ENCODE results near the gene NPFF.

NPFF gene

DNA sequence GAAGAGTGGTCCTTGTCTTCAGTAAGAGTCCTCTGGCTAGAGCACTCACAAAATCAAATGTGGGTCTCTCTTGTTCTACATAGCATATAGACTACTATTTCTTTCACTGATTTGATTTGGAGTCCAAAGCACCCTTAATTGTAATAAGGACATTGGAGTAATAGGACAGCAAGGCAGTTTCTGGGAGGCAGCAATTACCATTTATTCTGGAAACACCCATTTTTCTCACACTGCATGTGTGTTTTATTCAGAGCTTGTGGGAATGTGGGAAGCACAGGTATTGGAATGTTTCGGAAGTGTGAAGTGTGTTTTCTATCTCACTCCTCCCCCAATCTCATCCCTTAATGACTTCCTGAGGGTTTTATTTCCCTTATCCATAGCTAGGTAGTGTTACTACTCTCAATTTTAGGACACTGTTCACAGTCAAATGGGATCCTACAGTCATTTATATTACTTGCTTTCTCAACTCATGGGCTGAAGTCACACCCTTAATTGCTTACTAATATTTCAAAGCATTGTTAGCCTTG, 35.2 kb downstream of the NPFF start:
- DNase-seq, result no peak

GRCh38 chr12:53468282-53468681, 39.0 kb downstream of the NPFF start:
- DNase-seq, result no peak

DNA sequence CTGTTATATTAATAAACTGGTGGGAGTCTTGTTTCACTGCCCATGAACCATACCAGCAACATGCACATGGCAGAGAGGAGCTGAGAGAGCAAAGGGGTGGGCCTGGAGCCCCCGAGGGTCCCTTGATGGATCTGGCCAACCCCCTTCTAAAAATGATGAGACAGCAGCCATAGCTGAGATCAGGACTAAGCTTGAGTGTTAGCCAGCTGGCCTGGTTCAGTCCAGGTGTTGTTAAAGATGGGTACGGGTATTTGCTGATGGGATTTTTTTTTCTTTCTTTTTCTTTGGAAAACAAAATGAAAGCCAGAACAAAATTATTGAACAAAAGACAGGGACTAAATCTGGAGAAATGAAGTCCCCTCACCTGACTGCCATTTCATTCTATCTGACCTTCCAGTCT, 39.4 kb downstream of the NPFF start:
- DNase-seq, result no peak

DNA sequence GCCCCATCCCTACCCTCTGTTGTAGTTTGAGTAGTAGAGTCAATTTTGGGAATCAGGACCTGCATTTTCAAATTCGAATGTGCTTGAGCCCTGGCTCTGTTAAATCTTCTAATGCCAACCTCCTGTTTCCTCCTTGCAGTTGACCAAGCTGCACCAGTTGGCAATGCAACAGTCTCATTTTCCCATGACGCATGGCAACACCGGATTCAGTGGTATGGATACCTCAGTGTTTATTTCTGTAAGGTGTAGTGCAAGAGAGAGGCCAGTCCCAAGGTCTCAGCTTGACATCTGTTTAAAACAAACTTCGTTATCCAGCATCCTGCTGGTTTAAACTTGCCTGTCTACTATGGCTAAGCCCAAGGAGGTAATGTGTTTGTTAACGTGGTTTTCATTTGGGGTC, 40.2 kb downstream of the NPFF start:
- no peak for DNase-seq

DNA sequence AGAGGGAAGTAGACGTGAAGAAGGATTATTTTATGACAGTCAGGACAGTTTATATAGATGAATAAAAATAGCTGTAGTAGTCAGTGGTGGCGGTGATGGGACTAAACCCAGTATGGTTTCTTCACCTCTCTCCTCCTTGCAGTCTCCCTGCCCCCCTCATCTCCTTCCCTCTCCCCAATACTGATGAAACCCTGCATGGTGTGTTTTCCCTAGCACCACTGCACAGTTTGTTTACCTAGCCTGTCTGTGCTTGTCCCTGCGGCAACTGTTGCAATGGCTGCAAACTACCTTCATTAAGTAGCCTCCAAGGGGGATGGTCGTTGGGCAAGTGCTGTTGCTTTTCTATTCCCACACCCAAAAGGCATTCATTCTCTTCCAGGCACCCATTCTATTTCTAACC, 40.6 kb downstream of the NPFF start:
- no peak for DNase-seq

DNA sequence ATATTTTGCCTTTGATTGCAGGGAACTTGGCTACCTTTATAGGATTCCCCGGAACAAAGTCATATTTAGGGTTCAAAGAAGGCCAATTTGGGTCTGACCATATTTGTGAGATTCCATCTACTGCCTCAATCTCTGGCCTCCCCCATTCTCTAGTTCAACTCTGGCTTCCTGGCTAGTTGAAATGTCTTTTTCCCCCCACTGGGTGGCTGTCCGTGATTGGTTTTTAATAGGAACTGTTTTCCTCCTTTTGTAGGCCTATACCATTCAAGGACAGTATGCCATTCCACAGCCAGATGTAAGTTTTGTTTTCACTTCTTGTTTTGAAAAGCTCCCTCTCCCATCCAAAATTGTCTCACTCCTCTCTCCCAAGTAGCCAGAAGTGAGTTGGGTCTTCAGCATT, 41.6 kb downstream of the NPFF start:
- no peak for DNase-seq

- no peak for DNase-seq
Observed at GRCh38 chr12:53464685-53465418, 42.4 kb downstream of the NPFF start.

- DNase-seq, result no peak
Observed at GRCh38 chr12:53463802-53464560, 43.3 kb downstream of the NPFF start.

DNA sequence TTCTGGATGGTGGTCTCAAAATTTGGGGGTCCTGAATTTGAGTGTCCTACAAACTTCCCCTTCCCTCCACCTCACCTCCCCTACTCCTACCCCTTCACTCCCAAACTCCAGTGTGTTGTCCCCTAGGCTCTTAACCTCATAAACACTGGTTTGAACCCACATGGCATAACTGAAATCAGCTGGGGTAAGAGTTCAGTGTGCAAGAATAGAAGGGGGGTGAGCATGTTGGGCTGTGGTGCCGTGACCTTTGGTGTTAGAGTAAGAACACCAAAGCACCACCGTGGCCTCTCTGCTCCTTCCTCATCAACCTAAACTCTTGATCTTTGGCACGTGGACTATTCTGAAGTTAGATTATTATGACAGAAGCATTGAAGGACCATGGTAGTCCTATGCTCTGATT, 44.3 kb downstream of the NPFF start:
- no peak for DNase-seq

- DNase-seq, result no peak
Observed at GRCh38 chr12:53461591-53461990, 45.7 kb downstream of the NPFF start.

- no peak for DNase-seq
Observed at GRCh38 chr12:53461059-53461458, 46.2 kb downstream of the NPFF start.

- DNase-seq, result no peak
Observed at GRCh38 chr12:53459097-53459496, 48.2 kb downstream of the NPFF start.
